ENCODE results near the gene LRP5.

DNA sequence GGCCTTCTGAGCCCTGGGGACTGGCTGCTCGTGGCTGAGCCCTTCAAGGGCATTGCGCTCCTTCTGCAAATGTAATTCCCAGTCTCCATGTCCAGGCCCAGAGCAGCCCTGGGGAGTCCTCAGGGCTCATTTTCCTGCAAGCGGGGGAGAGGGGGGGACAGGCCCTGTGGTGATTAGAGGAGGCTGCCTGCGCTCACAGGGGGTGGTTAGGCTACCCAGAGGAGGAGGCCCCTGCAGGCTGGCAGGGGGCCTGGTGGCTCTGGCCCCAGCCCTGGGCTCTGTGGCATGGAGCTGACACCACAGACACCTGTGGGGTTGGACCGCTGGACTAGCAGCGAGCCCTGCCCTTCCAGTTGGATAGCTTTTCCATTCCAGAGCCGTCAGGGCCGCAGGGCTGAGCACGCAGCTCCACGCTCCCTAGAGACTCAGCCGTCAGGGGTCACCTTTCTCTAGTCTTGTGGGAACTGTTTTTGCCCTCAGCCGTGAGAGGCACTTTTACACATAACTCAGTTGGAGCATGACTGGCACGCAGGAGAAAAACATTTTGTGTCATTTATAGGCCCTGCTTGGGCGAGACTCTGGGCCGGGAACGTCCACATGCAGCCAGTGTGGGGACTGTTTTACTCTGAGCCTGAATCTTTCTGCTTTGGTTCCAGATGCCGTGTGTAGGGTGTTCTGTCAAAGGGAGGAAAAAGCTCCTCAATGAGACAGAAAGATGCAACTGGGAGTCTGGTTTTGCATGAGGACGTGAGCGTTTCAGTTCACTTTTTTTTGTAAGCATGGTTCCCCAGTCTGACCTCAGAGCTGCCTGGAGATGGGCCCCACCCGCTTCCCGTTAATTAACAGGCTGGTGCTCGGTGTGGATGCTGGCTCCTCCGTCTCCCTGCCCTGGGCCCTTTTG lies 58.1 kb downstream of the LRP5 start:
- TF ChIP-seq CTCF (IDR thresholded peaks at IDR 0.05 in 2 of 3, conservative IDR thresholded peaks at IDR 0.05 in 1 of 3; ENCODE audit: borderline replicate concordance in 1 of 3, insufficient read depth in 1 of 3, low read depth in 2 of 3, low read length in 2 of 3), result no peak
- no peak for TF ChIP-seq POLR2AphosphoS5 (IDR thresholded peaks at IDR 0.05; ENCODE audit: low read depth, low read length)
- TF ChIP-seq, protein P1, sequence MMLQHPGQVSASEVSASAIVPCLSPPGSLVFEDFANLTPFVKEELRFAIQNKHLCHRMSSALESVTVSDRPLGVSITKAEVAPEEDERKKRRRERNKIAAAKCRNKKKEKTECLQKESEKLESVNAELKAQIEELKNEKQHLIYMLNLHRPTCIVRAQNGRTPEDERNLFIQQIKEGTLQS (IDR thresholded peaks at IDR 0.05), result no peak
- no peak for TF ChIP-seq SP1 (IDR thresholded peaks at IDR 0.05; ENCODE audit: low read depth)
- TF ChIP-seq EZH2 (IDR thresholded peaks at IDR 0.05), result no peak
- TF ChIP-seq MAX (IDR thresholded peaks at IDR 0.05), result no peak
- TF ChIP-seq ZNF274 (IDR thresholded peaks at IDR 0.05; ENCODE audit: low read depth, low read length), result no peak
- TF ChIP-seq, protein P2, sequence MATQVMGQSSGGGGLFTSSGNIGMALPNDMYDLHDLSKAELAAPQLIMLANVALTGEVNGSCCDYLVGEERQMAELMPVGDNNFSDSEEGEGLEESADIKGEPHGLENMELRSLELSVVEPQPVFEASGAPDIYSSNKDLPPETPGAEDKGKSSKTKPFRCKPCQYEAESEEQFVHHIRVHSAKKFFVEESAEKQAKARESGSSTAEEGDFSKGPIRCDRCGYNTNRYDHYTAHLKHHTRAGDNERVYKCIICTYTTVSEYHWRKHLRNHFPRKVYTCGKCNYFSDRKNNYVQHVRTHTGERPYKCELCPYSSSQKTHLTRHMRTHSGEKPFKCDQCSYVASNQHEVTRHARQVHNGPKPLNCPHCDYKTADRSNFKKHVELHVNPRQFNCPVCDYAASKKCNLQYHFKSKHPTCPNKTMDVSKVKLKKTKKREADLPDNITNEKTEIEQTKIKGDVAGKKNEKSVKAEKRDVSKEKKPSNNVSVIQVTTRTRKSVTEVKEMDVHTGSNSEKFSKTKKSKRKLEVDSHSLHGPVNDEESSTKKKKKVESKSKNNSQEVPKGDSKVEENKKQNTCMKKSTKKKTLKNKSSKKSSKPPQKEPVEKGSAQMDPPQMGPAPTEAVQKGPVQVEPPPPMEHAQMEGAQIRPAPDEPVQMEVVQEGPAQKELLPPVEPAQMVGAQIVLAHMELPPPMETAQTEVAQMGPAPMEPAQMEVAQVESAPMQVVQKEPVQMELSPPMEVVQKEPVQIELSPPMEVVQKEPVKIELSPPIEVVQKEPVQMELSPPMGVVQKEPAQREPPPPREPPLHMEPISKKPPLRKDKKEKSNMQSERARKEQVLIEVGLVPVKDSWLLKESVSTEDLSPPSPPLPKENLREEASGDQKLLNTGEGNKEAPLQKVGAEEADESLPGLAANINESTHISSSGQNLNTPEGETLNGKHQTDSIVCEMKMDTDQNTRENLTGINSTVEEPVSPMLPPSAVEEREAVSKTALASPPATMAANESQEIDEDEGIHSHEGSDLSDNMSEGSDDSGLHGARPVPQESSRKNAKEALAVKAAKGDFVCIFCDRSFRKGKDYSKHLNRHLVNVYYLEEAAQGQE (IDR thresholded peaks at IDR 0.05; ENCODE audit: low read depth), result no peak
- no peak for TF ChIP-seq JUND (IDR thresholded peaks at IDR 0.05)
- TF ChIP-seq POLR2A (IDR thresholded peaks at IDR 0.05; ENCODE audit: borderline replicate concordance, extremely low read depth, insufficient read depth, insufficient read length), result no peak
- no peak for TF ChIP-seq EZH2phosphoT487 (IDR thresholded peaks at IDR 0.05; ENCODE audit: borderline replicate concordance)
- TF ChIP-seq ZFX (IDR thresholded peaks at IDR 0.05), result no peak

Data from HCT116 (cell line).